ENCODE data around the gene ZNF41. TPM values are rescaled to one million over a fixed set of nuclear protein-coding genes. Genes with fewer than 3 reads are reported as not detected.
A peak's percentile ranks its signal among the peaks of the same experiment; 100 is the strongest.

The ZNF41 gene
- polyA plus RNA-seq, 2 of the 4 experiments (the other 2 are of a cell fraction): 3.5 to 6.1 TPM

DNA sequence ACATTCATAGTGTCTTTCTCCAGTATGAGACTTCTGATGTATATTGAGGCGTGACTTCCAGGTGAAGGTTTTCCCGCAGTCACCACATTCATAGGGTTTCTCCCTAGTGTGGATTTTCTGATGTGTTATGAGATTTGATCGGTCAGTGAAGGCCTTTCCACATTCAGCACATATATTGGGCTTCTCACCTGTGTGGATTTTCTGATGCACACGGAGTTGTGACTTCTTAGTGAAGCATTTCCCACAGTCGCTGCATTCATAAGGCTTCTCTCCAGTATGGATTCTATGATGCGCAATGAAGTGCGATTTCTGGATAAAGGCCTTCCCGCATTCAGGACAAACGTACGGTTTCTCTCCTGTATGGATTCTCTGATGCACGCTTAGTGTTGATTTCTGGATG, 35.4 kb downstream of the ZNF41 start:
- Histone ChIP-seq H3K9me3 (peaks cover 70% of the 10 kb centered on the region), H3K4me1 (no peaks in the 10 kb centered on the region), H3K4me2 (no peak overlapping the region), H3K27ac (no peak overlapping the region), H3K4me3 (no peak overlapping the region)
- TF ChIP-seq RFX5 (IDR thresholded peaks at IDR 0.05) (no peak), PHF8 (IDR thresholded peaks at IDR 0.05; ENCODE audit: borderline replicate concordance, low read depth) (no peak), ZC3H11A (IDR thresholded peaks at IDR 0.05) (no peak), FOXS1 (CRISPR knock-in tag; IDR thresholded peaks at IDR 0.05) (no peak), ESRRA (IDR thresholded peaks at IDR 0.05; ENCODE audit: borderline replicate concordance, low read length) (no peak)
- TF ChIP-seq, protein P1, sequence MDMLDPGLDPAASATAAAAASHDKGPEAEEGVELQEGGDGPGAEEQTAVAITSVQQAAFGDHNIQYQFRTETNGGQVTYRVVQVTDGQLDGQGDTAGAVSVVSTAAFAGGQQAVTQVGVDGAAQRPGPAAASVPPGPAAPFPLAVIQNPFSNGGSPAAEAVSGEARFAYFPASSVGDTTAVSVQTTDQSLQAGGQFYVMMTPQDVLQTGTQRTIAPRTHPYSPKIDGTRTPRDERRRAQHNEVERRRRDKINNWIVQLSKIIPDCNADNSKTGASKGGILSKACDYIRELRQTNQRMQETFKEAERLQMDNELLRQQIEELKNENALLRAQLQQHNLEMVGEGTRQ (IDR thresholded peaks at IDR 0.05): no peak
- no peak for ATAC-seq
- FAIRE-seq: peak; percentile 59
- no peak for DNase-seq (ENCODE audit: low read depth in 1 of 2, low spot score in 1 of 2)
- 91% methylated on average over 11 of the region's 11 CpGs for WGBS (ENCODE audit: missing lambda C conversion rate)
- CTCF ChIA-PET: no interaction called here
- POLR2A ChIA-PET: no interaction called here

DNA sequence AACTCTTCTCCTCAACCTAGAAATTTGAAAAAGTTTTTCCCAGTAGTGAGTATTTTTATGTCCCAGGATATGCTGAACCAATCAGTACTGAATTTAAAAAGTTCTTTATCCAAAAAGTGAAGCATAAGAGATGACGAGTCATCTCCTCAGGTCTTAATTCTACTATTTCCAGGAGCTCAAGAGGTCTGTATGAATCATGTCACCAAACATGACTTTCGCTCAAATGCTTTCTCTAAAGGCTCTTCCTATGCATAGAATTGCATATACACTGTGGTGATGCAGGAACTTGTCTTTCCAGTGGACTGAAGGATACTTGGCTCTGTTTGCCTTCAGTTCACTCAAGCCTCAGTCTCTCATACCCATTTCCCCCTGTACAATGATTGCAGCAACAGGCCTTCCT, 36.1 kb downstream of the ZNF41 start:
- peaks cover 71% of the 10 kb centered on the region for H3K9me3 ChIP-seq
- DNase-seq (ENCODE audit: low read depth in 1 of 2, low spot score in 1 of 2) (no peak), ATAC-seq (no peak), FAIRE-seq (peak; percentile 13)
- WGBS (ENCODE audit: missing lambda C conversion rate): 89% methylated on average over 2 of the region's 2 CpGs
- H3K4me3 ChIP-seq: no peak overlapping the region
- ChIA-PET POLR2A (interaction anchor here (0.6 kb wide), 1 partner anchor 214 kb away, joined by 7 read pairs; the partner anchor contains the start of gene USP11), CTCF (no interaction called here)
- no peak overlapping the region for H3K27ac ChIP-seq
- TF ChIP-seq, protein P2, sequence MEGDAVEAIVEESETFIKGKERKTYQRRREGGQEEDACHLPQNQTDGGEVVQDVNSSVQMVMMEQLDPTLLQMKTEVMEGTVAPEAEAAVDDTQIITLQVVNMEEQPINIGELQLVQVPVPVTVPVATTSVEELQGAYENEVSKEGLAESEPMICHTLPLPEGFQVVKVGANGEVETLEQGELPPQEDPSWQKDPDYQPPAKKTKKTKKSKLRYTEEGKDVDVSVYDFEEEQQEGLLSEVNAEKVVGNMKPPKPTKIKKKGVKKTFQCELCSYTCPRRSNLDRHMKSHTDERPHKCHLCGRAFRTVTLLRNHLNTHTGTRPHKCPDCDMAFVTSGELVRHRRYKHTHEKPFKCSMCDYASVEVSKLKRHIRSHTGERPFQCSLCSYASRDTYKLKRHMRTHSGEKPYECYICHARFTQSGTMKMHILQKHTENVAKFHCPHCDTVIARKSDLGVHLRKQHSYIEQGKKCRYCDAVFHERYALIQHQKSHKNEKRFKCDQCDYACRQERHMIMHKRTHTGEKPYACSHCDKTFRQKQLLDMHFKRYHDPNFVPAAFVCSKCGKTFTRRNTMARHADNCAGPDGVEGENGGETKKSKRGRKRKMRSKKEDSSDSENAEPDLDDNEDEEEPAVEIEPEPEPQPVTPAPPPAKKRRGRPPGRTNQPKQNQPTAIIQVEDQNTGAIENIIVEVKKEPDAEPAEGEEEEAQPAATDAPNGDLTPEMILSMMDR (IDR thresholded peaks at IDR 0.05): no peak
- TF ChIP-seq, protein P3, sequence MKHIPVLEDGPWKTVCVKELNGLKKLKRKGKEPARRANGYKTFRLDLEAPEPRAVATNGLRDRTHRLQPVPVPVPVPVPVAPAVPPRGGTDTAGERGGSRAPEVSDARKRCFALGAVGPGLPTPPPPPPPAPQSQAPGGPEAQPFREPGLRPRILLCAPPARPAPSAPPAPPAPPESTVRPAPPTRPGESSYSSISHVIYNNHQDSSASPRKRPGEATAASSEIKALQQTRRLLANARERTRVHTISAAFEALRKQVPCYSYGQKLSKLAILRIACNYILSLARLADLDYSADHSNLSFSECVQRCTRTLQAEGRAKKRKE (CRISPR knock-in tag; IDR thresholded peaks at IDR 0.05; ENCODE audit: low read depth): no peak
- TF ChIP-seq NPAS2 (CRISPR knock-in tag; IDR thresholded peaks at IDR 0.05; ENCODE audit: borderline replicate concordance): no peak
- no peak for TF ChIP-seq MAZ (IDR thresholded peaks at IDR 0.05; ENCODE audit: borderline replicate concordance, low read depth, low read length)
- no peak for TF ChIP-seq SREBF2 (IDR thresholded peaks at IDR 0.05)
- no peaks in the 10 kb centered on the region for H3K4me1 ChIP-seq
- no peak overlapping the region for H3K4me2 ChIP-seq

DNA sequence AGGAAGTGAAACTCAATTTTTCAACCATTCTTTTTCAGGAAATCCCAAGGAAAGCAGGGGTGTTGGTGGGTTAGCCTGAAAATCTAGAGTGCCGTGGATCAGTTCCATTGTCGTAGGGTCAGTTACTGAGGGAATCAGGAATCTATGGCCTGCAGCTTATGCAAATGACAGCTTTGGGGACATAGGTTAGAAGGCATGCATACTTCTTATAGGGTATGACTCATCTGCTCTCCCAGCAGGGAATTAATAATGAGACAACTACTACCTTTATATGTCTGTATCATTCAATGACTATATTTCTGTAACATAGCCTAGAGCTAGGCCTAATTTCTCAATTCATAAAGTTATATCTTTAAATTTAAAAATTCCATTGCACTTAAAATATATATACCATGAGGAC, 36.6 kb downstream of the ZNF41 start:
- ATAC-seq (no peak), FAIRE-seq (no peak), DNase-seq (ENCODE audit: low read depth in 1 of 2, low spot score in 1 of 2) (no peak)
- Histone ChIP-seq H3K27ac (no peak overlapping the region), H3K9me3 (peaks cover 71% of the 10 kb centered on the region), H3K4me1 (no peaks in the 10 kb centered on the region), H3K4me2 (no peak overlapping the region), H3K4me3 (no peak overlapping the region)
- WGBS (ENCODE audit: missing lambda C conversion rate): 77% methylated on average over 2 of the region's 2 CpGs
- TF ChIP-seq BHLHE40 (IDR thresholded peaks at IDR 0.05; ENCODE audit: low read depth, low read length) (no peak), EP300 (IDR thresholded peaks at IDR 0.05) (no peak), HOXB13 (CRISPR knock-in tag; IDR thresholded peaks at IDR 0.05; ENCODE audit: low read depth) (no peak), MYC (IDR thresholded peaks at IDR 0.05; ENCODE audit: borderline replicate concordance, low read length) (no peak), CHD2 (IDR thresholded peaks at IDR 0.05; ENCODE audit: low read length, partially characterized antibody) (no peak), KDM5A (IDR thresholded peaks at IDR 0.05) (no peak), SMC3 (IDR thresholded peaks at IDR 0.05) (no peak), TP53 (CRISPR knock-in tag; IDR thresholded peaks at IDR 0.05) (no peak), ZNF302 (CRISPR knock-in tag; IDR thresholded peaks at IDR 0.05) (no peak), CBX8 (IDR thresholded peaks at IDR 0.05) (no peak), SREBF2 (IDR thresholded peaks at IDR 0.05) (no peak), RAD21 (conservative IDR thresholded peaks at IDR 0.05 in 1 of 2, IDR thresholded peaks at IDR 0.05 in 1 of 2) (no peak)
- TF ChIP-seq, protein P4, sequence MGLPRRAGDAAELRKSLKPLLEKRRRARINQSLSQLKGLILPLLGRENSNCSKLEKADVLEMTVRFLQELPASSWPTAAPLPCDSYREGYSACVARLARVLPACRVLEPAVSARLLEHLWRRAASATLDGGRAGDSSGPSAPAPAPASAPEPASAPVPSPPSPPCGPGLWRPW (IDR thresholded peaks at IDR 0.05): no peak
- TF ChIP-seq, protein P5, sequence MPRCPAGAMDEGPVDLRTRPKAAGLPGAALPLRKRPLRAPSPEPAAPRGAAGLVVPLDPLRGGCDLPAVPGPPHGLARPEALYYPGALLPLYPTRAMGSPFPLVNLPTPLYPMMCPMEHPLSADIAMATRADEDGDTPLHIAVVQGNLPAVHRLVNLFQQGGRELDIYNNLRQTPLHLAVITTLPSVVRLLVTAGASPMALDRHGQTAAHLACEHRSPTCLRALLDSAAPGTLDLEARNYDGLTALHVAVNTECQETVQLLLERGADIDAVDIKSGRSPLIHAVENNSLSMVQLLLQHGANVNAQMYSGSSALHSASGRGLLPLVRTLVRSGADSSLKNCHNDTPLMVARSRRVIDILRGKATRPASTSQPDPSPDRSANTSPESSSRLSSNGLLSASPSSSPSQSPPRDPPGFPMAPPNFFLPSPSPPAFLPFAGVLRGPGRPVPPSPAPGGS (IDR thresholded peaks at IDR 0.05): no peak
- TF ChIP-seq, protein P1 (IDR thresholded peaks at IDR 0.05): no peak
- ChIA-PET CTCF (no interaction called here), POLR2A (interaction anchor here (0.6 kb wide), 1 partner anchor 214 kb away, joined by 7 read pairs; the partner anchor contains the start of gene USP11)
